PC-9 (cell line): ENCODE measurements around the gene ITGA8.

Source experiments
- CTCF ChIP-seq: fragments of 200-600 bp; sonication (generic); conservative IDR thresholded peaks from 2 replicates; pipeline ENCODE4 v1.6.1; 2017; ENCODE audit warnings: mixed run types, antibody characterized with exemption, mild to moderate bottlenecking, moderate library complexity
- EZH2 ChIP-seq: fragments of 200-600 bp; sonication (generic); IDR thresholded peaks from 2 replicates; pipeline ENCODE4 v1.8.0; 2017; ENCODE audit warnings: antibody characterized with exemption, low read depth

- no peak for TF ChIP-seq EZH2
- TF ChIP-seq CTCF = no peak
Measured at GRCh38 chr10:15720635-15721287, 1.0 kb upstream of the ITGA8 start.
